ENCODE measurements around the gene LSM2. TPM values are rescaled to one million over a fixed set of nuclear protein-coding genes. Genes with fewer than 3 reads are reported as not detected.

Gene LSM2
- polyA plus RNA-seq, 3 donors = 26.0 to 41.0 (median 40.0) TPM

GRCh38 chr6:31829633-31830283 is 23.0 kb upstream of the LSM2 start:
- Mint-ChIP-seq H3K4me1 (peaks cover 48% of the 10 kb centered on the region), H3K36me3 (no peaks in the 10 kb centered on the region)
- peaks cover 58 to 67% of the 10 kb centered on the region in 2 donors for H3K4me1 ChIP-seq (ENCODE audit: control insufficient read depth in 1 of 2, insufficient read depth in 2 of 2, low read length in 2 of 2)

More at GRCh38 chr6:31829633-31830283, 23.0 kb upstream of the LSM2 start:
- Mint-ChIP-seq H3K4me3 (peak overlapping the region; percentile 80 to 96), H3K9me3 (no peaks in the 10 kb centered on the region), H3K27me3 (ENCODE audit: low read depth in 3 of 3) (no peaks in the 10 kb centered on the region), H3K27ac (peak overlapping the region; percentile 87 to 95 (median 93))
- no peaks in the 10 kb centered on the region for H3K9me3 ChIP-seq (replicated peaks in 1 of 2; ENCODE audit: control insufficient read depth in 1 of 2, insufficient read depth in 1 of 2, low read length in 2 of 2)
- peak; percentile 78 for TF ChIP-seq CTCF (IDR thresholded peaks at IDR 0.05)
- H3K4me2 ChIP-seq (replicated peaks; ENCODE audit: extremely low read depth, low read length, poor library complexity, severe bottlenecking) = peak overlapping the region; percentile 97
- H3K36me3 ChIP-seq (replicated peaks in 1 of 2; ENCODE audit: control insufficient read depth in 1 of 2, insufficient read depth in 2 of 2, low read length in 2 of 2) = no peaks in the 10 kb centered on the region
- peaks cover 4% of the 10 kb centered on the region for H4K20me1 ChIP-seq (ENCODE audit: insufficient read depth, low read length)
- 0% methylated on average over 4 of the region's 15 CpGs for WGBS (ENCODE audit: insufficient coverage)
- H3K4me3 ChIP-seq (replicated peaks in 1 of 3; ENCODE audit: low read depth in 2 of 3, low read length in 3 of 3) = peak overlapping the region; percentile 63 to 88 (median 77)
- H2AFZ ChIP-seq (ENCODE audit: insufficient read depth, low read depth, low read length, poor library complexity, severe bottlenecking) = peak overlapping the region; percentile 29
- H3K79me2 ChIP-seq (ENCODE audit: insufficient read depth, low read length) = peaks cover 52% of the 10 kb centered on the region
- intact Hi-C loops (cut with micrococcal nuclease) = loop anchor here (5.0 to 10.0 kb wide), 4 partner anchors 102 to 285 kb away; partner anchors contain the start of genes DDAH2 (in 2 of the 2), LY6G5C (in 2 of the 2), ATP6V1G2 (in 1 of the 2) and DDX39B (in 1 of the 2)
- no peaks in the 10 kb centered on the region for H3K27me3 ChIP-seq (ENCODE audit: control insufficient read depth in 2 of 2, insufficient read depth in 2 of 2, low read length in 2 of 2)
- DNase-seq = peak; percentile 32 to 55 (median 34)
- peak overlapping the region in 1 of 2 donors; percentile 76 for H3K27ac ChIP-seq (ENCODE audit: low read depth in 1 of 2, low read length in 2 of 2)
- H3K9ac ChIP-seq (ENCODE audit: insufficient read depth, low read length, poor library complexity, severe bottlenecking) = peak overlapping the region; percentile 54

Data from CD14-positive monocyte (primary cell).